Esophagus muscularis mucosa (tissue), 4 donors: ENCODE results near the gene APOO. TPM values are rescaled to one million over a fixed set of nuclear protein-coding genes. Genes with fewer than 3 reads are reported as not detected.

ENCODE experiments used
- DNase-seq: peaks from one replicate; pipeline ENCODE4 v3.0.0-alpha.2; 2017; ENCODE audit errors: extremely low spot score
- H3K27ac ChIP-seq, 4 donors: fragments of 200-600 bp; sonication (generic); replicated peaks in 1 of 4; 1 replicate in 3 of 4; 2 replicates in 1 of 4; pipeline ENCODE4 v1.5.1; 2016 to 2019; ENCODE audit warnings: mild to moderate bottlenecking in 1 of 4
- H3K27me3 ChIP-seq, 4 donors: fragments of 200-600 bp; sonication (generic); one replicate each; pipeline versions ENCODE4 v1.5.1 to v1.6.0; 2016 to 2019
- H3K36me3 ChIP-seq, 4 donors: fragments of 200-600 bp; sonication (generic); one replicate each; pipeline ENCODE4 v1.5.1; 2016 to 2019
- H3K4me1 ChIP-seq, 4 donors: fragments of 200-600 bp; sonication (generic); one replicate each; pipeline ENCODE4 v1.5.1; 2016 to 2019
- H3K4me3 ChIP-seq, 4 donors: fragments of 200-600 bp; sonication (generic); 1 replicate in 2 of 4; 2 replicates in 2 of 4; pipeline ENCODE4 v1.5.1; 2016 to 2019; ENCODE audit warnings: mild to moderate bottlenecking in 4 of 4, moderate library complexity in 1 of 4
- H3K9me3 ChIP-seq, 4 donors: fragments of 200-600 bp; sonication (generic); 1 replicate in 3 of 4; 2 replicates in 1 of 4; pipeline ENCODE4 v1.5.1; 2016 to 2019
- EP300 ChIP-seq: sonication (generic); formaldehyde crosslinking; IDR thresholded peaks from one replicate; pipeline ENCODE4 v1.6.1; 2017; ENCODE audit warnings: antibody characterized with exemption
- POLR2A ChIP-seq: fragments of 450-650 bp; IDR thresholded peaks from one replicate; pipeline ENCODE4 v1.6.1; 2017; ENCODE audit warnings: antibody characterized with exemption, moderate library complexity, mild to moderate bottlenecking, low read depth
- POLR2AphosphoS5 ChIP-seq, 2 donors: sonication (generic); formaldehyde crosslinking; IDR thresholded peaks; one replicate each; pipeline ENCODE4 v1.6.1; 2017; ENCODE audit warnings: antibody characterized with exemption in 2 of 2
- WGBS: methylation state at CpG from one replicate; pipeline ENCODE4 v1.1.5; 2018; 5-methylcytosine and 5-hydroxymethylcytosine counted together
- intact Hi-C: fragments of 100-400 bp; cut with DNase I; formaldehyde crosslinking; loops from one replicate; pipeline ENCODE4 v1.15.1; 2023
- total RNA-seq, 4 donors: library from RNA; depleted of rRNA; stranded (reverse); fragments of >200 nt; gene quantifications; one replicate each; pipeline versions ENCODE4 v1.1.0 to v1.2.1, GENCODE V29; 2016
- TF ChIP-seq, protein P1 (sequence below), 3 experiments: fragments of 200-600 bp in 2 of 3; fragments of 450-650 bp in 1 of 3; sonication (generic) in 2 of 3; IDR thresholded peaks; one replicate each; pipeline ENCODE4 v1.5.1; 2017 to 2019; ENCODE audit warnings: antibody characterized with exemption in 3 of 3, mild to moderate bottlenecking in 2 of 3, moderate library complexity in 1 of 3

The APOO gene
- total RNA-seq, 4 donors from 2014 or later, result 7.5 to 10.2 (median 9.5) TPM

DNA sequence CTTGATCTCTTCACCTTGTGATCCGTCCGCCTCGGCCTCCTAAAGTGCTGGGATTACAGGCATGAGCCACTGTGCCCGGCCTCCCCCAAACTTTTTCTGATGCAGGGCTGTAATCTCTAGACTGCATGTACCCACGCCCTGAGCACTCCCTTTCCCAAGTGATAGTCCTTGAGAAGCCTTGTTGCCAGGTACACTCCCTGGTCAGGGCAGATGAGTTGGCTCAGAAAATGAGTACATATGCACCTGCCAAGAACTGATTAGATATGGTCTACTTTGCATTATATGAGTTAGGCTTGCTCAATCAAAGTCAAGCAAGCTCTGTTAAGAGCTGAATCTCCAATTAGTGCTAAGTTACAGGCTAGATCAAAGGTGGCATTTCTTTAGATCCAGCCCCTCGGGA is 20.3 kb downstream of the APOO start:
- Histone ChIP-seq H3K36me3 (no peaks in the 10 kb centered on the region), H3K4me1 (no peaks in the 10 kb centered on the region), H3K27me3 (no peaks in the 10 kb centered on the region), H3K9me3 (no peaks in the 10 kb centered on the region), H3K27ac (no peak overlapping the region), H3K4me3 (no peak overlapping the region)
- 92% methylated on average over 1 of the region's 6 CpGs for WGBS
- TF ChIP-seq, protein P1, sequence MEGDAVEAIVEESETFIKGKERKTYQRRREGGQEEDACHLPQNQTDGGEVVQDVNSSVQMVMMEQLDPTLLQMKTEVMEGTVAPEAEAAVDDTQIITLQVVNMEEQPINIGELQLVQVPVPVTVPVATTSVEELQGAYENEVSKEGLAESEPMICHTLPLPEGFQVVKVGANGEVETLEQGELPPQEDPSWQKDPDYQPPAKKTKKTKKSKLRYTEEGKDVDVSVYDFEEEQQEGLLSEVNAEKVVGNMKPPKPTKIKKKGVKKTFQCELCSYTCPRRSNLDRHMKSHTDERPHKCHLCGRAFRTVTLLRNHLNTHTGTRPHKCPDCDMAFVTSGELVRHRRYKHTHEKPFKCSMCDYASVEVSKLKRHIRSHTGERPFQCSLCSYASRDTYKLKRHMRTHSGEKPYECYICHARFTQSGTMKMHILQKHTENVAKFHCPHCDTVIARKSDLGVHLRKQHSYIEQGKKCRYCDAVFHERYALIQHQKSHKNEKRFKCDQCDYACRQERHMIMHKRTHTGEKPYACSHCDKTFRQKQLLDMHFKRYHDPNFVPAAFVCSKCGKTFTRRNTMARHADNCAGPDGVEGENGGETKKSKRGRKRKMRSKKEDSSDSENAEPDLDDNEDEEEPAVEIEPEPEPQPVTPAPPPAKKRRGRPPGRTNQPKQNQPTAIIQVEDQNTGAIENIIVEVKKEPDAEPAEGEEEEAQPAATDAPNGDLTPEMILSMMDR (IDR thresholded peaks at IDR 0.05), result no peak
- TF ChIP-seq EP300 (no peak), POLR2AphosphoS5 (IDR thresholded peaks at IDR 0.05) (no peak), POLR2A (no peak)
- DNase-seq, result no peak
- intact Hi-C loops, result no loop called here

DNA sequence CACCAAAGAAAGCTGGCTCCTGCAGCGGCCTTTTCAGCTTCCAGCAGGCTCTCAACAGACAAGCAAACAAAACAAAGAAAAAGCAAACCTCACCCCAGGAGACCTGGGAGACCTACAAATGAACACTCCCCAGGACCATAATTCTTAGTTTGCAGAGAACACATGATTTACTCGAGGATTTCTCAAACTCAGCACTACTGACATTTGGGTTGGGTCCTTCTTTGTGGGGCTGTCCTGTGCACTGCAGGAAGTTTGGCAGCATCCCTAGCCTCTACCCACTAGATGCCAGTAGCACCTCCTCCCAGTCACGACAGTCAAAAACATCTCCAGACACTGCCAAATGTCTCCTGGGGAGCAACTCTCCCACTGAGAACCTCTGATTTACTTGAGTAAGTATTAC is 21.9 kb downstream of the APOO start:
- Histone ChIP-seq H3K4me3 (no peak overlapping the region), H3K27me3 (no peaks in the 10 kb centered on the region), H3K36me3 (no peaks in the 10 kb centered on the region), H3K27ac (no peak overlapping the region), H3K9me3 (no peaks in the 10 kb centered on the region), H3K4me1 (no peaks in the 10 kb centered on the region)
- TF ChIP-seq, protein P1 (IDR thresholded peaks at IDR 0.05), result no peak
- TF ChIP-seq POLR2A, result no peak
- no peak for TF ChIP-seq EP300
- no peak for TF ChIP-seq POLR2AphosphoS5 (IDR thresholded peaks at IDR 0.05)
- intact Hi-C loops, result no loop called here
- 65% methylated on average over 3 of the region's 3 CpGs for WGBS
- no peak for DNase-seq

DNA sequence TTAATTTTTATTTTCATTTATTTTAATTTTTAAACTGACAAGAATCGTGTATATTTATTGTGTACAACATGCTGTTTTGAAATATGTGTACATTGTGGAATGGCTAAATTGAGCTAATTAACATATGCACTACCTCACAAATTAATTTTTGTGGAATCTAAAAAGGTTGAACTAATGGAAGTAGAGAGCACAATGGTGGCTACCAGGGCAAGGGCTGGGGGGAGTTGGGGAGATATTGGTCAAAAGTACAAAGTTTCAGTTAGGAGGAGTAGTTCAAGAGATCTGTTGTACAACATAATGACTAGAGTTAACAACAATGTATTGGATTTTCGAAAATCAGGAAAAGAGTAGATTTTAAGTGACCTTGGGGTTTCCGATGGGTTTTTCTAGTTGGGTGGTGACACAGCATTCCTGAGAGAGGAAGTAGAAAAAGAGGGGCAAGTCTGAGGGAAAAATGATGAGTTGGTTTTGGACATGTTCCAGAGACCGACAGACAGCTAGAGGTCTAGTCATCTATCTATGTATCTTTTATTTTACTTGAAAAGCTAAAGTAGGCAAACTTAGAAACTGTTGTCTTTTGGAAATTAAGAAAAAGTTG is 23.2 kb downstream of the APOO start:
- intact Hi-C loops, result no loop called here
- DNase-seq, result no peak
- Histone ChIP-seq H3K4me1 (peaks cover 0 to 4% (median 0%) of the 10 kb centered on the region in 4 donors), H3K27ac (no peak overlapping the region), H3K9me3 (no peaks in the 10 kb centered on the region), H3K36me3 (no peaks in the 10 kb centered on the region), H3K4me3 (no peak overlapping the region), H3K27me3 (no peaks in the 10 kb centered on the region)
- WGBS, result 67% methylated on average over 4 of the region's 4 CpGs
- no peak for TF ChIP-seq POLR2A
- TF ChIP-seq EP300, result no peak
- TF ChIP-seq, protein P1 (IDR thresholded peaks at IDR 0.05), result no peak

DNA sequence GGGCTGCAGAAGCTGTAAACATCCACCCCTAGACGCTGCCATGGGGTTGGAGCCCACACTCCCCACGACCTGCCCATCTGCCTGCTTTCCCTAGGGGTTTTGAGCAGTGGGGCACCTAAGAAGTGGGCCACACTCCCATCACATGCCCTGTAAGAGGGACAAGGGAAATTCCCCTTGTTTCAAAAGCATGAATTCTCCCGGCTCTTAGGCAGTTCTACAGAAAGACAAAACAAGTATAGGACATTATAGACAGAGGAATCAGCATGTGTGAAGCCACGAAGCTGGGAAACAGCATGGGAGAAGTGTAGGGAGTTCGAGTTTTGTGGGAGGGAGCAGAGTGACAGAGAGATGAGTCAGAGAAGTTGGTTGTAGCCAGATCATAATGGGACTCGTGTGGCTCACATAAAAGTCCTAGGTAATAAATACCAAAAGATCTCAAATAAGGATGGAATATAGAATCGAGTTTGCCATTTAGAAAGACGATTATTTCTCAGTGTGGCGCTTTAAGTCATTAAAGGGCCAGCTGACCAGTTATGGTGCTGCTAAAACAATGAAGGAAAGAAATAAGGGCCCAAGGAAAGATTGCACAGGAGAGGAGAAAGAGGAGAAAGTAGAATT is 23.9 kb downstream of the APOO start:
- TF ChIP-seq POLR2A (no peak), POLR2AphosphoS5 (IDR thresholded peaks at IDR 0.05) (no peak), EP300 (no peak)
- TF ChIP-seq, protein P1 (IDR thresholded peaks at IDR 0.05), result no peak
- intact Hi-C loops, result no loop called here
- Histone ChIP-seq H3K4me3 (no peak overlapping the region), H3K9me3 (no peaks in the 10 kb centered on the region), H3K27ac (no peak overlapping the region), H3K27me3 (no peaks in the 10 kb centered on the region), H3K36me3 (no peaks in the 10 kb centered on the region), H3K4me1 (peaks cover 0 to 6% (median 0%) of the 10 kb centered on the region in 4 donors)
- no peak for DNase-seq
- 45% methylated on average over 8 of the region's 9 CpGs for WGBS
